Measurements from ENCODE around the gene CRELD2. TPM values are rescaled to one million over a fixed set of nuclear protein-coding genes. Genes with fewer than 3 reads are reported as not detected.

CRELD2 gene
- total RNA-seq, 1 donor from 2014 or later, result 32.5 TPM

- DNase-seq (ENCODE audit: low read depth), result no peak
Observed at GRCh38 chr22:49887064-49887451, 31.4 kb upstream of the CRELD2 start.

- DNase-seq (ENCODE audit: low read depth), result no peak
Observed at GRCh38 chr22:49887702-49888101, 30.7 kb upstream of the CRELD2 start.

- DNase-seq (ENCODE audit: low read depth), result no peak
Observed at GRCh38 chr22:49889071-49889470, 29.4 kb upstream of the CRELD2 start.

GRCh38 chr22:49892226-49892899 lies 26.1 kb upstream of the CRELD2 start:
- DNase-seq (ENCODE audit: low read depth), result no peak

GRCh38 chr22:49893025-49893424 lies 25.4 kb upstream of the CRELD2 start:
- no peak for DNase-seq (ENCODE audit: low read depth)

- no peak for DNase-seq (ENCODE audit: low read depth)
Observed at GRCh38 chr22:49894322-49895054, 23.9 kb upstream of the CRELD2 start.

- DNase-seq (ENCODE audit: low read depth), result no peak
Observed at GRCh38 chr22:49896201-49896600, 22.2 kb upstream of the CRELD2 start.

GRCh38 chr22:49897015-49897684 lies 21.3 kb upstream of the CRELD2 start:
- DNase-seq (ENCODE audit: low read depth), result no peak

GRCh38 chr22:49899530-49899929 lies 18.9 kb upstream of the CRELD2 start:
- DNase-seq (ENCODE audit: low read depth), result no peak

- DNase-seq (ENCODE audit: low read depth), result no peak
Observed at GRCh38 chr22:49900441-49901230, 17.8 kb upstream of the CRELD2 start.

- DNase-seq (ENCODE audit: low read depth), result no peak
Observed at GRCh38 chr22:49901457-49901856, 17.0 kb upstream of the CRELD2 start.

GRCh38 chr22:49903322-49904039 lies 15.0 kb upstream of the CRELD2 start:
- DNase-seq (ENCODE audit: low read depth), result no peak

- no peak for DNase-seq (ENCODE audit: low read depth)
Observed at GRCh38 chr22:49904040-49904369, 14.4 kb upstream of the CRELD2 start.

- no peak for DNase-seq (ENCODE audit: low read depth)
Observed at GRCh38 chr22:49905465-49905864, 13.0 kb upstream of the CRELD2 start.

GRCh38 chr22:49906071-49906798 lies 12.2 kb upstream of the CRELD2 start:
- DNase-seq (ENCODE audit: low read depth), result no peak

- DNase-seq (ENCODE audit: low read depth), result no peak
Observed at GRCh38 chr22:49906799-49907290, 11.6 kb upstream of the CRELD2 start.

GRCh38 chr22:49907807-49908206 lies 10.6 kb upstream of the CRELD2 start:
- DNase-seq (ENCODE audit: low read depth), result no peak

GRCh38 chr22:49909476-49910205 lies 8.8 kb upstream of the CRELD2 start:
- no peak for DNase-seq (ENCODE audit: low read depth)

- no peak for DNase-seq (ENCODE audit: low read depth)
Observed at GRCh38 chr22:49910229-49911155, 7.9 kb upstream of the CRELD2 start.

Measured in renal cortical epithelial cell (primary cell).